ENCODE results near the gene SPPL3.

- TF ChIP-seq, protein P1, sequence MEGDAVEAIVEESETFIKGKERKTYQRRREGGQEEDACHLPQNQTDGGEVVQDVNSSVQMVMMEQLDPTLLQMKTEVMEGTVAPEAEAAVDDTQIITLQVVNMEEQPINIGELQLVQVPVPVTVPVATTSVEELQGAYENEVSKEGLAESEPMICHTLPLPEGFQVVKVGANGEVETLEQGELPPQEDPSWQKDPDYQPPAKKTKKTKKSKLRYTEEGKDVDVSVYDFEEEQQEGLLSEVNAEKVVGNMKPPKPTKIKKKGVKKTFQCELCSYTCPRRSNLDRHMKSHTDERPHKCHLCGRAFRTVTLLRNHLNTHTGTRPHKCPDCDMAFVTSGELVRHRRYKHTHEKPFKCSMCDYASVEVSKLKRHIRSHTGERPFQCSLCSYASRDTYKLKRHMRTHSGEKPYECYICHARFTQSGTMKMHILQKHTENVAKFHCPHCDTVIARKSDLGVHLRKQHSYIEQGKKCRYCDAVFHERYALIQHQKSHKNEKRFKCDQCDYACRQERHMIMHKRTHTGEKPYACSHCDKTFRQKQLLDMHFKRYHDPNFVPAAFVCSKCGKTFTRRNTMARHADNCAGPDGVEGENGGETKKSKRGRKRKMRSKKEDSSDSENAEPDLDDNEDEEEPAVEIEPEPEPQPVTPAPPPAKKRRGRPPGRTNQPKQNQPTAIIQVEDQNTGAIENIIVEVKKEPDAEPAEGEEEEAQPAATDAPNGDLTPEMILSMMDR (conservative IDR thresholded peaks at IDR 0.05): no peak
- TF ChIP-seq ZFX (IDR thresholded peaks at IDR 0.05): no peak
Measured at GRCh38 chr12:120874547-120875245, 29.5 kb downstream of the SPPL3 start.

All from C4-2B (cell line).